Measurements from ENCODE around the gene CLCNKB. TPM values are rescaled to one million over a fixed set of nuclear protein-coding genes. Genes with fewer than 3 reads are reported as not detected.
"Not testable (repeated sequence)": the region's sequence is repeated elsewhere in the genome, so short reads cannot be mapped to it uniquely, and the experiment has no call there.

The CLCNKB gene
- total and polyA plus RNA-seq, 4 donors = 0.06 to 1.9 (median 0.29) TPM

DNA sequence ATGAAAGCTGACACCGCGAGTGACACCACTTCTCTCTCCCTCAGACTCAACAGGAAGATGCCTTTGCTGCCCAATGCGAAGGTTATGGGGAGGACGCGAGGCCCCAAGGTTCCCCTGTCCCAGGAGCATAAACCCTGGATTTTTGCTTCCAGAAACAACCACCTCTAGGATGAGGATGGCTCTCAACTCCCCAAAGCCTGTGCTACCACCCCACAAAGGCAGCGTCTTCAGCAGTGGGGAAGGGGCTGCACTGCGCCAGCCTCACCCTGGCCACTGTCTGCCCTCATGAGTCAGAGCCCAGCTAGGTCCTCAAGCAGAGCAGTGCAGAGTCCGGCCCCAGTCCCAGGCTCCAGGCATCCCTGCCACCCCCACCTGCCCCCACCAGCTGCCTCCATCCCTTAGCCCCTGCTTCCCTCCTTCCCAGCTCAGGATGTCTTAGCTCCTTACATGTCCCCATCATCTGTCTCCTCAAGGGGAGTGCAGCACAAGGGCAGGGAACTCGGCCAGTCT is 46.5 kb upstream of the CLCNKB start:
- WGBS, 2 donors = 85 to 89% methylated on average over 9 of the region's 9 CpGs
- Histone ChIP-seq H3K4me3 (no peak overlapping the region), H3K36me3 (ENCODE audit: control insufficient read depth in 4 of 4, insufficient read depth in 4 of 4, low read length in 4 of 4) (no peaks in the 10 kb centered on the region), H3K4me1 (ENCODE audit: control insufficient read depth in 5 of 5, insufficient read depth in 5 of 5, low read length in 5 of 5) (no peaks in the 10 kb centered on the region), H3K9me3 (ENCODE audit: control insufficient read depth in 4 of 4, insufficient read depth in 3 of 4, low read length in 3 of 4) (no peaks in the 10 kb centered on the region), H3K9ac (ENCODE audit: insufficient read depth in 1 of 2, low read length in 2 of 2) (no peak overlapping the region), H3K27ac (ENCODE audit: low read depth in 1 of 2, low read length in 1 of 2) (no peak overlapping the region), H3K27me3 (ENCODE audit: control insufficient read depth in 3 of 3, insufficient read depth in 3 of 3, low read length in 2 of 3) (no peaks in the 10 kb centered on the region)
- ATAC-seq (ENCODE audit: insufficient read depth, low FRiP score) = no peak
- no peak for DNase-seq
- TF ChIP-seq, protein P1, sequence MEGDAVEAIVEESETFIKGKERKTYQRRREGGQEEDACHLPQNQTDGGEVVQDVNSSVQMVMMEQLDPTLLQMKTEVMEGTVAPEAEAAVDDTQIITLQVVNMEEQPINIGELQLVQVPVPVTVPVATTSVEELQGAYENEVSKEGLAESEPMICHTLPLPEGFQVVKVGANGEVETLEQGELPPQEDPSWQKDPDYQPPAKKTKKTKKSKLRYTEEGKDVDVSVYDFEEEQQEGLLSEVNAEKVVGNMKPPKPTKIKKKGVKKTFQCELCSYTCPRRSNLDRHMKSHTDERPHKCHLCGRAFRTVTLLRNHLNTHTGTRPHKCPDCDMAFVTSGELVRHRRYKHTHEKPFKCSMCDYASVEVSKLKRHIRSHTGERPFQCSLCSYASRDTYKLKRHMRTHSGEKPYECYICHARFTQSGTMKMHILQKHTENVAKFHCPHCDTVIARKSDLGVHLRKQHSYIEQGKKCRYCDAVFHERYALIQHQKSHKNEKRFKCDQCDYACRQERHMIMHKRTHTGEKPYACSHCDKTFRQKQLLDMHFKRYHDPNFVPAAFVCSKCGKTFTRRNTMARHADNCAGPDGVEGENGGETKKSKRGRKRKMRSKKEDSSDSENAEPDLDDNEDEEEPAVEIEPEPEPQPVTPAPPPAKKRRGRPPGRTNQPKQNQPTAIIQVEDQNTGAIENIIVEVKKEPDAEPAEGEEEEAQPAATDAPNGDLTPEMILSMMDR (IDR thresholded peaks at IDR 0.05; ENCODE audit: control extremely low read depth, extremely low read depth) = no peak

DNA sequence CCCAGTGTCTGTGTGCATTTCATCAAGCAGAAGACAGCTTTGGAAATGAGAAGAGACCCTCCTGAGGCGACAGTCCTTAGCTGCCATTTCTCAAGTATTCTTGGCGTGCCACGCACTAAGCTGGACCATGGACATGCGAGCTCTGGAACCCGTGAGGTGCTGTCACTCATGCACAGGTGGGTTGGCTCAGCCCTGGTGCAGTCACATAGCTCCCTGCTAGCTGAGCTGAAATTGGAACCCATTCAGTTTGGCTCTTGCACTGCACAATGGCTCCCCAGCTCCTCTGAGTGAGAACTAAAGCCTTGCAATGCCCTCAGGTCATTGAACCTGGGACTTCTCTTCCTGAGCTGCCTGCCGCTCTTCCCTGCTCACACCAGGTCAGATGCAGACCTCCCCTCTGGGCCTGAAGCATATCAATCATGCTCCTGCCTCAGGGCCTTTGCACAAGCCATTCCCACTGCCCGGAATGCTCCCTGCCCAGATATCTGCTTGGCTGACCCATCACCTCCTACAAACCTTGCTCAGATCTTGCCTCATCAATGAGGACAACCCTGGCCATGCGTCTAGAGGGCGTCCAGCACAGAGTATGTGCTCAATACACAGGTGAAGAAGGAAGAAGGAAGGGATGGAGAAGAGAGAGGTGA is 45.8 kb upstream of the CLCNKB start:
- H3K4me3 ChIP-seq = no peak overlapping the region
- ATAC-seq (ENCODE audit: insufficient read depth, low FRiP score) (no peak), DNase-seq (no peak)
- H3K9me3 ChIP-seq (ENCODE audit: control insufficient read depth in 4 of 4, insufficient read depth in 3 of 4, low read length in 3 of 4) = no peaks in the 10 kb centered on the region
- no peaks in the 10 kb centered on the region for H3K36me3 ChIP-seq (ENCODE audit: control insufficient read depth in 4 of 4, insufficient read depth in 4 of 4, low read length in 4 of 4)
- TF ChIP-seq, protein P1 (IDR thresholded peaks at IDR 0.05; ENCODE audit: control extremely low read depth, extremely low read depth) = no peak
- WGBS, 2 donors = 90 to 93% methylated on average over 9 of the region's 9 CpGs
- H3K27ac ChIP-seq (ENCODE audit: low read depth in 1 of 2, low read length in 1 of 2) = no peak overlapping the region
- H3K27me3 ChIP-seq (ENCODE audit: control insufficient read depth in 3 of 3, insufficient read depth in 3 of 3, low read length in 2 of 3) = no peaks in the 10 kb centered on the region
- H3K9ac ChIP-seq (ENCODE audit: insufficient read depth in 1 of 2, low read length in 2 of 2) = no peak overlapping the region
- H3K4me1 ChIP-seq (ENCODE audit: control insufficient read depth in 5 of 5, insufficient read depth in 5 of 5, low read length in 5 of 5) = no peaks in the 10 kb centered on the region

DNA sequence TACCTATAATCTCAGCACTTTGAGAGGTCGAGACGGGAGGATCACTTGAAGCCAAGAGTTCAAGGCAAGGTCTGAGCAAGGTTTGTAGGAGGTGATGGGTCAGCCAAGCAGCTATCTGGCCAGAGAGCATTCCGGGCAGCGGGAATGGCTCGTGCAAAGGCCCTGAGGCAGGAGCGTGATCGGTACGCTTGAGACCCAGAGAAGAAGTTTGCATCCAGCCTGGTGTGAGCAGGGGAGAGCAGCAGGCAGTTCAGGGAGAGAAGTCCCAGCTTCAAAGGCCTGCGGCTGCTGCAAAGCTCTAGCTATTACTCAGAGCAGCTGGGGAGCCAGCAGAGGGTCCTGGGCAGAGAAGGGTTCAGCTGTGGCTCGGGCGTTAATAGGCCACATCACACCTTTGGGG is 44.7 kb upstream of the CLCNKB start:
- Histone ChIP-seq H3K9me3 (ENCODE audit: control insufficient read depth in 4 of 4, insufficient read depth in 3 of 4, low read length in 3 of 4) (no peaks in the 10 kb centered on the region), H3K4me3 (no peak overlapping the region), H3K4me1 (ENCODE audit: control insufficient read depth in 5 of 5, insufficient read depth in 5 of 5, low read length in 5 of 5) (peaks cover 0 to 2% (median 0%) of the 10 kb centered on the region in 5 donors), H3K36me3 (ENCODE audit: control insufficient read depth in 4 of 4, insufficient read depth in 4 of 4, low read length in 4 of 4) (no peaks in the 10 kb centered on the region), H3K27ac (ENCODE audit: low read depth in 1 of 2, low read length in 1 of 2) (no peak overlapping the region), H3K9ac (ENCODE audit: insufficient read depth in 1 of 2, low read length in 2 of 2) (no peak overlapping the region), H3K27me3 (ENCODE audit: control insufficient read depth in 3 of 3, insufficient read depth in 3 of 3, low read length in 2 of 3) (no peaks in the 10 kb centered on the region)
- TF ChIP-seq, protein P1 (IDR thresholded peaks at IDR 0.05; ENCODE audit: control extremely low read depth, extremely low read depth) = no peak
- 93 to 94% methylated on average over 11 of the region's 11 CpGs for WGBS, 2 donors
- ATAC-seq (ENCODE audit: insufficient read depth, low FRiP score) (no peak), DNase-seq (no peak)

DNA sequence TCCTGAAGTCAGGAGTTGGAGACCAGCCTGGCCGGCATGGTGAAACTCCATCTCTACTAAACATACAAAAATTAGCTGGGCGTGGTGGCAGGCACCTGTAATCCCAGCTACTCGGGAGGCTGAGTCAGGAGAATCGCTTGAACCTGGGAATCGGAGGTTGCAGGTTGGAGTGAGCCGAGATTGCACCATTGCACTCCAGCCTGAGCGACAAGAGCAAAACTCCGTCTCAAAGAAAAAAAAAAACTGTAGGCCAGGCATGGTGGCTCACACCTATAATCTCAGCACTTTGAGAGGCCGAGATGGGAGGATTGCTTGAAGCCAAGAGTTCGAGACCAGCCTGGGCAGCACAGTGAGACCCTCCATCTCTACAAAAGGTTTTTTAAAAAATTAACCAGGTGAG is 42.3 kb upstream of the CLCNKB start:
- H3K27ac ChIP-seq (ENCODE audit: low read depth in 1 of 2, low read length in 1 of 2); H3K9ac ChIP-seq (ENCODE audit: insufficient read depth in 1 of 2, low read length in 2 of 2); DNase-seq; H3K36me3 ChIP-seq (ENCODE audit: control insufficient read depth in 4 of 4, insufficient read depth in 4 of 4, low read length in 4 of 4); H3K9me3 ChIP-seq (ENCODE audit: control insufficient read depth in 4 of 4, insufficient read depth in 3 of 4, low read length in 3 of 4); H3K4me1 ChIP-seq (ENCODE audit: control insufficient read depth in 5 of 5, insufficient read depth in 5 of 5, low read length in 5 of 5); ATAC-seq (ENCODE audit: insufficient read depth, low FRiP score); H3K4me3 ChIP-seq; H3K27me3 ChIP-seq (ENCODE audit: control insufficient read depth in 3 of 3, insufficient read depth in 3 of 3, low read length in 2 of 3): not testable (repeated sequence)
- 82 to 85% methylated on average over 10 of the region's 10 CpGs for WGBS, 2 donors

Measured in lung (tissue), 12 donors.